Measurements from ENCODE around the gene EMC6.

Gene EMC6

GRCh38 chr17:3660311-3660891, 8.2 kb upstream of the EMC6 start:
- Histone ChIP-seq H3K27ac (ENCODE audit: low read depth, low read length, poor library complexity, severe bottlenecking) (no peak overlapping the region), H3K9ac (ENCODE audit: low read length) (no peak overlapping the region)

DNA sequence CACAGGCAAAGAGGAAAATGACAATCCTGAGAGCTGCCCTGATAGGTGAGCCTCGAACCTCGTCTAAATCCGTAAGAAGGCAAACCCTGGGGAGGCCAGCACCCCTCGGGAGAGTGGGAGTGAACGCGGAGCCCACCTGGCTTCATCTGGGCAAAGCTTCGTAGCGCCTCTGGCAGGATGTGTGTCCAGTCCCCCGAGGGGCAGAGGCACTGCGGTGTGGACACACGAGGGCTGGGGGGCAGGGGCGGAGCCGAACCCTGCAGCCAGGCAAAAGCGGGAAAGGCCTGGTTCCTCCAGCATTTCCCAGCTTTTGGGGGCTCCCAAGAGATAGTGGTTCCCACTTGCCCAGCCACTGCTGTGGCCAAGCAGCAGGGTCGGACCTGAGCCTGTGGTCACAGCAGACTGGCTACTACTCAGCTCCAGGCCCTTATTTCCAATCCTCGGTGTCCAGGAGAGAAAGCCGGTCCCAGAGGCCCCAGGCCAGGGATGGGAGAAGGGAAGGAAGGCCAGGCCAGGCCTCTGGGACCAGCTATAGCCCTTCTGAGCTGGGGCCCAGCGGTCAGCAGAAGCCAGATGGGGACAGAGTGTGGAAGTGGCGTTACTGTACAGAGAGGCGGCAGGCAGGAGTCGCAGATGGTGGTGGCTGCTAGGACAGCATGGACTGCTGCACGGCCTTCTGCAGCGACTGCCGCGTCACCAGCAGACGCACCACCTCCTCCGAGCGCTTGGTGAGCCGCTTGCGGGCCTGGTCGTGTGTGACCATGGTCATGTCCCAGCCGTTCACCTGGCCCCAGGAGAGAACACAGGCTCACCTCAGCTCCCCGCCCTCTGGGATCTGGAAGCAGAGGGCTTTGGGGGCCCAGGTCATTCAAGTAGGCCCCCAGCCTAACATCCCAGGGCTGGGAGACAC, 5.3 kb upstream of the EMC6 start:
- H3K79me2 ChIP-seq (ENCODE audit: insufficient read depth, low read length), result no peaks in the 10 kb centered on the region
- H3K9me2 ChIP-seq (ENCODE audit: low read depth, low read length), result no peaks in the 10 kb centered on the region
- no peaks in the 10 kb centered on the region for H3K27me3 ChIP-seq (ENCODE audit: insufficient read depth, low read length)
- no peaks in the 10 kb centered on the region for H4K20me1 ChIP-seq (ENCODE audit: insufficient read depth, low read length)
- H3F3A ChIP-seq (ENCODE audit: insufficient read depth, low read length), result no peaks in the 10 kb centered on the region
- no peak overlapping the region for H3K4me2 ChIP-seq (ENCODE audit: low read length)
- H3K9ac ChIP-seq (ENCODE audit: low read length), result no peak overlapping the region
- no peak overlapping the region for H2AFZ ChIP-seq (ENCODE audit: low read length)
- H3K36me3 ChIP-seq (ENCODE audit: insufficient read depth, low read length), result no peaks in the 10 kb centered on the region
- H3K4me1 ChIP-seq (ENCODE audit: insufficient read depth, low read length, severe bottlenecking), result peaks cover 10% of the 10 kb centered on the region
- no peak overlapping the region for H3K4me3 ChIP-seq (ENCODE audit: low read depth, low read length, poor library complexity, severe bottlenecking)
- H3K27ac ChIP-seq (ENCODE audit: low read depth, low read length, poor library complexity, severe bottlenecking), result no peak overlapping the region
- TF ChIP-seq CTCF (IDR thresholded peaks at IDR 0.05; ENCODE audit: low read length), result no peak
- no peak for TF ChIP-seq EZH2 (IDR thresholded peaks at IDR 0.05; ENCODE audit: borderline replicate concordance, low read length)
- no peaks in the 10 kb centered on the region for H3K9me3 ChIP-seq (ENCODE audit: low read length)

More at GRCh38 chr17:3660311-3660891, 8.2 kb upstream of the EMC6 start:
- no peaks in the 10 kb centered on the region for H3K27me3 ChIP-seq (ENCODE audit: insufficient read depth, low read length)
- no peaks in the 10 kb centered on the region for H3K36me3 ChIP-seq (ENCODE audit: insufficient read depth, low read length)
- no peak overlapping the region for H2AFZ ChIP-seq (ENCODE audit: low read length)
- H3K4me1 ChIP-seq (ENCODE audit: insufficient read depth, low read length, severe bottlenecking), result no peaks in the 10 kb centered on the region
- TF ChIP-seq CTCF (IDR thresholded peaks at IDR 0.05; ENCODE audit: low read length) (no peak), EZH2 (IDR thresholded peaks at IDR 0.05; ENCODE audit: borderline replicate concordance, low read length) (no peak)
- no peaks in the 10 kb centered on the region for H3K79me2 ChIP-seq (ENCODE audit: insufficient read depth, low read length)
- H4K20me1 ChIP-seq (ENCODE audit: insufficient read depth, low read length), result no peaks in the 10 kb centered on the region
- no peaks in the 10 kb centered on the region for H3K9me3 ChIP-seq (ENCODE audit: low read length)
- H3K9me2 ChIP-seq (ENCODE audit: low read depth, low read length), result no peaks in the 10 kb centered on the region
- H3K4me2 ChIP-seq (ENCODE audit: low read length), result no peak overlapping the region
- H3F3A ChIP-seq (ENCODE audit: insufficient read depth, low read length), result no peaks in the 10 kb centered on the region
- no peak overlapping the region for H3K4me3 ChIP-seq (ENCODE audit: low read depth, low read length, poor library complexity, severe bottlenecking)

GRCh38 chr17:3665834-3666233, 2.8 kb upstream of the EMC6 start:
- Histone ChIP-seq H3K36me3 (ENCODE audit: insufficient read depth, low read length) (no peaks in the 10 kb centered on the region), H3K4me2 (ENCODE audit: low read length) (no peak overlapping the region), H3K79me2 (ENCODE audit: insufficient read depth, low read length) (0 out of 2 replicates have a peak, but pooled peaks cover 7% of the 10 kb centered on the region)

More at GRCh38 chr17:3665834-3666233, 2.8 kb upstream of the EMC6 start:
- no peak for TF ChIP-seq EZH2 (IDR thresholded peaks at IDR 0.05; ENCODE audit: borderline replicate concordance, low read length)
- TF ChIP-seq CTCF (IDR thresholded peaks at IDR 0.05; ENCODE audit: low read length), result no peak
- H4K20me1 ChIP-seq (ENCODE audit: insufficient read depth, low read length), result no peaks in the 10 kb centered on the region
- no peaks in the 10 kb centered on the region for H3K27me3 ChIP-seq (ENCODE audit: insufficient read depth, low read length)
- H3K9ac ChIP-seq (ENCODE audit: low read length), result no peak overlapping the region
- H3K4me3 ChIP-seq (ENCODE audit: low read depth, low read length, poor library complexity, severe bottlenecking), result no peak overlapping the region
- H2AFZ ChIP-seq (ENCODE audit: low read length), result no peak overlapping the region
- no peaks in the 10 kb centered on the region for H3F3A ChIP-seq (ENCODE audit: insufficient read depth, low read length)
- no peaks in the 10 kb centered on the region for H3K9me2 ChIP-seq (ENCODE audit: low read depth, low read length)
- H3K9me3 ChIP-seq (ENCODE audit: low read length), result no peaks in the 10 kb centered on the region
- no peak overlapping the region for H3K27ac ChIP-seq (ENCODE audit: low read depth, low read length, poor library complexity, severe bottlenecking)
- H3K4me1 ChIP-seq (ENCODE audit: insufficient read depth, low read length, severe bottlenecking), result peaks cover 22% of the 10 kb centered on the region

Measured in OCI-LY1 (cell line).